Astrocyte (in vitro differentiated cells and primary cell): ENCODE data around the gene ZFP36L1.

Source experiments
- EZH2 ChIP-seq: IDR thresholded peaks from 2 replicates; pipeline ENCODE4 v1.6.1; 2012; ENCODE audit warnings: mild to moderate bottlenecking, low read length, inconsistent platforms; ENCODE audit not compliant: insufficient read depth
- TF ChIP-seq, protein P1 (sequence below): IDR thresholded peaks from 2 replicates; pipeline ENCODE4 v1.5.1; 2011; ENCODE audit warnings: low read depth, mild to moderate bottlenecking, inconsistent platforms, low read length, moderate library complexity; ENCODE audit not compliant: insufficient read depth

- TF ChIP-seq, protein P1, sequence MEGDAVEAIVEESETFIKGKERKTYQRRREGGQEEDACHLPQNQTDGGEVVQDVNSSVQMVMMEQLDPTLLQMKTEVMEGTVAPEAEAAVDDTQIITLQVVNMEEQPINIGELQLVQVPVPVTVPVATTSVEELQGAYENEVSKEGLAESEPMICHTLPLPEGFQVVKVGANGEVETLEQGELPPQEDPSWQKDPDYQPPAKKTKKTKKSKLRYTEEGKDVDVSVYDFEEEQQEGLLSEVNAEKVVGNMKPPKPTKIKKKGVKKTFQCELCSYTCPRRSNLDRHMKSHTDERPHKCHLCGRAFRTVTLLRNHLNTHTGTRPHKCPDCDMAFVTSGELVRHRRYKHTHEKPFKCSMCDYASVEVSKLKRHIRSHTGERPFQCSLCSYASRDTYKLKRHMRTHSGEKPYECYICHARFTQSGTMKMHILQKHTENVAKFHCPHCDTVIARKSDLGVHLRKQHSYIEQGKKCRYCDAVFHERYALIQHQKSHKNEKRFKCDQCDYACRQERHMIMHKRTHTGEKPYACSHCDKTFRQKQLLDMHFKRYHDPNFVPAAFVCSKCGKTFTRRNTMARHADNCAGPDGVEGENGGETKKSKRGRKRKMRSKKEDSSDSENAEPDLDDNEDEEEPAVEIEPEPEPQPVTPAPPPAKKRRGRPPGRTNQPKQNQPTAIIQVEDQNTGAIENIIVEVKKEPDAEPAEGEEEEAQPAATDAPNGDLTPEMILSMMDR: no peak
- TF ChIP-seq EZH2: no peak
Observed at GRCh38 chr14:68739701-68740100, 53.2 kb downstream of the ZFP36L1 start.
